Upper lobe of left lung (tissue), 4 donors: ENCODE data around the gene IKZF2.

ENCODE experiments used
- CTCF ChIP-seq, 6 experiments: fragments of 450-650 bp in 4 of 6; fragments of 200-600 bp in 2 of 6; sonication (generic) in 2 of 6; IDR thresholded peaks; one replicate each; pipeline ENCODE4 v1.5.1; 2016 to 2019; ENCODE audit warnings: antibody characterized with exemption in 6 of 6
- EP300 ChIP-seq, 4 donors: sonication (generic); formaldehyde crosslinking; IDR thresholded peaks; one replicate each; pipeline ENCODE4 v1.5.1; 2017; ENCODE audit warnings: antibody characterized with exemption in 4 of 4, control low read depth in 2 of 4

DNA sequence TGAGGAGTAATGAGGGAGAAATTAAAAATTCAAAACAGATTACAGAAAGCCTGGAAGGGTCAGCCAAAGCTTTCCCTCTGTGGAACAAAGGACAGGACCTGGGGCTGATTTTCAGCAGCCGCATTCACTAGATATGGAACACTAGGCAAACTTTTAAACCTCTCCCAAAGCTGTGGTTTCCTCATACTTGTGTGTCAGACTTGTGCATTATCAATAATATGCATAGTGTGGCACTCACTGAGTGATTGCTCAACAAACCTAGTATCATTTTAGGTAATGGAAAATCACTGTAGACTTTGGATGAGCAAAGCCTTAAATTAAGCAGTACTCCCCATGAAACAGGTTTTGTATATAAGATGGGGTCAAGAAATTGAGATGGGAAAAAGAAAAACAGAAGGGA is 26.3 kb upstream of the IKZF2 start:
- no peak for TF ChIP-seq CTCF (IDR thresholded peaks at IDR 0.05)
- TF ChIP-seq EP300 (IDR thresholded peaks at IDR 0.05): no peak
